GM06990 (cell line): ENCODE data around the gene ATAD2B.

Source experiments
- DNase-seq: peaks from one replicate; pipeline ENCODE4 v3.0.0-alpha.2; 2011; ENCODE audit not compliant: insufficient read length; ENCODE audit errors: extremely low read depth
- H3K27me3 ChIP-seq: replicated peaks from 2 replicates; pipeline ENCODE4 v1.6.0; 2011; ENCODE audit warnings: low read length; ENCODE audit not compliant: control insufficient read depth, insufficient read depth
- H3K36me3 ChIP-seq: 2 replicates; pipeline ENCODE4 v1.5.1; 2011; ENCODE audit warnings: low read length; ENCODE audit not compliant: control insufficient read depth, insufficient read depth
- H3K4me3 ChIP-seq: replicated peaks from 2 replicates; pipeline ENCODE4 v1.5.1; 2011; ENCODE audit warnings: low read depth, mild to moderate bottlenecking, control low read depth, low read length
- TF ChIP-seq, protein P1 (sequence below): IDR thresholded peaks from 2 replicates; pipeline ENCODE4 v1.5.1; 2011; ENCODE audit warnings: low read length, control low read depth, mild to moderate bottlenecking, inconsistent platforms; ENCODE audit not compliant: insufficient read depth, poor library complexity, severe bottlenecking

ATAD2B gene

DNA sequence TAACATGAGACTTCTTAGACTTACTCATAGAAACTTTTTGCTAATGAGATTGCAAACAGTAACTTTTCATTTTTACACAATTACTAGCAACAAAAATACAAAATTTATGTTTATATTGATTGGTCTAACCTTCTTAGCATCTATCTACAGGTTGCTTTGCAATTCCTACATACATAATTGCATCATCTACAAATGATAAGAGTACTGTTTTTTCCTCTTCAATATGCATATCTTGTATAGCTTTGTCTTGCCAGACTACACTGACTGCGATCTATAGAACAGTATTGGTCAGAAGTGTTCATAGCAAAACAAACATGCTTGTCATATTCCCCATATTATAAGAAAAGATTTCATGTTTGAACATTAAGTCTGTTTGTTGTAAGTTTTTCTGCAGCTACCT lies 87.9 kb downstream of the ATAD2B start:
- no peak overlapping the region for H3K4me3 ChIP-seq
- TF ChIP-seq, protein P1, sequence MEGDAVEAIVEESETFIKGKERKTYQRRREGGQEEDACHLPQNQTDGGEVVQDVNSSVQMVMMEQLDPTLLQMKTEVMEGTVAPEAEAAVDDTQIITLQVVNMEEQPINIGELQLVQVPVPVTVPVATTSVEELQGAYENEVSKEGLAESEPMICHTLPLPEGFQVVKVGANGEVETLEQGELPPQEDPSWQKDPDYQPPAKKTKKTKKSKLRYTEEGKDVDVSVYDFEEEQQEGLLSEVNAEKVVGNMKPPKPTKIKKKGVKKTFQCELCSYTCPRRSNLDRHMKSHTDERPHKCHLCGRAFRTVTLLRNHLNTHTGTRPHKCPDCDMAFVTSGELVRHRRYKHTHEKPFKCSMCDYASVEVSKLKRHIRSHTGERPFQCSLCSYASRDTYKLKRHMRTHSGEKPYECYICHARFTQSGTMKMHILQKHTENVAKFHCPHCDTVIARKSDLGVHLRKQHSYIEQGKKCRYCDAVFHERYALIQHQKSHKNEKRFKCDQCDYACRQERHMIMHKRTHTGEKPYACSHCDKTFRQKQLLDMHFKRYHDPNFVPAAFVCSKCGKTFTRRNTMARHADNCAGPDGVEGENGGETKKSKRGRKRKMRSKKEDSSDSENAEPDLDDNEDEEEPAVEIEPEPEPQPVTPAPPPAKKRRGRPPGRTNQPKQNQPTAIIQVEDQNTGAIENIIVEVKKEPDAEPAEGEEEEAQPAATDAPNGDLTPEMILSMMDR, result no peak
- no peak for DNase-seq
- peaks cover 9% of the 10 kb centered on the region for H3K36me3 ChIP-seq
- H3K27me3 ChIP-seq, result no peaks in the 10 kb centered on the region

DNA sequence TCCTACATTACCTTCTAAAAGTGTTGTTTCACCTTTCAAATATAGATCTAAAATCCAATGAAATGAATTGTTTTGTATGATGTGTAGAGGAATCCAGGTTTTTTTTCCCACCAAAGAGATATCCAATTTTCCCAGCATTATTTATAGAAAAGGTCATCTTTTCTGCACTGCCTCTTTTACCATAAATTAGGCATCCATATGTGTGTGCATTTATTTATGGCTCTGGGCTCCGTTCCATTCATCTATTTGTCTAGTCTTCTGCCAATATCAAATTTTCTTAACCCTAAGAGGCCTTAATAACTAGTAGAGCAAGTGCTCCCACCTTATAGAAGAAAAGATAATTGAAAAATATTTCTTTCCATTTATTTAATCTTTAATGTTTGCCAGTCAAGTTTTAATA lies 88.3 kb downstream of the ATAD2B start:
- TF ChIP-seq, protein P1, result no peak
- H3K4me3 ChIP-seq, result no peak overlapping the region
- no peak for DNase-seq
- H3K36me3 ChIP-seq, result peaks cover 9% of the 10 kb centered on the region
- H3K27me3 ChIP-seq, result no peaks in the 10 kb centered on the region

DNA sequence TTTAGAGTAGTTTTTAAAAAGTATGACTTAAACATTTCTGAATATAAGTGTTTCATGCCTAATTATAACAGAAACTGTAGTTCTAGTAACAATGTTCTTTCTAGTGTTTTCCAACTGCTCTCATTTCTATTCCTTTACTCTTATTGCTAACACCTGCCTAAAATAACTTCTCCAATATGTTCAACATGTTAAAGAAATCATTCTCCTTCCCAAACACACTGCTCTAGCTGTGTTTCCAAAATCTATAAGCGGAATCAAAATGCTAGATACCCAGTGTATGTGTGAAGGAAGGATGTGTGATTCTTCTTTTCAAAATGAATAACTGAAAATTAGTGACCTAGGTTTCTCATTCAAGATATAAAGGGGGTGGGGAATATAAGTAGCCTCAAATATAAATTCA lies 89.1 kb downstream of the ATAD2B start:
- Histone ChIP-seq H3K36me3 (peaks cover 9% of the 10 kb centered on the region), H3K27me3 (no peaks in the 10 kb centered on the region), H3K4me3 (no peak overlapping the region)
- TF ChIP-seq, protein P1, result no peak
- DNase-seq, result no peak

DNA sequence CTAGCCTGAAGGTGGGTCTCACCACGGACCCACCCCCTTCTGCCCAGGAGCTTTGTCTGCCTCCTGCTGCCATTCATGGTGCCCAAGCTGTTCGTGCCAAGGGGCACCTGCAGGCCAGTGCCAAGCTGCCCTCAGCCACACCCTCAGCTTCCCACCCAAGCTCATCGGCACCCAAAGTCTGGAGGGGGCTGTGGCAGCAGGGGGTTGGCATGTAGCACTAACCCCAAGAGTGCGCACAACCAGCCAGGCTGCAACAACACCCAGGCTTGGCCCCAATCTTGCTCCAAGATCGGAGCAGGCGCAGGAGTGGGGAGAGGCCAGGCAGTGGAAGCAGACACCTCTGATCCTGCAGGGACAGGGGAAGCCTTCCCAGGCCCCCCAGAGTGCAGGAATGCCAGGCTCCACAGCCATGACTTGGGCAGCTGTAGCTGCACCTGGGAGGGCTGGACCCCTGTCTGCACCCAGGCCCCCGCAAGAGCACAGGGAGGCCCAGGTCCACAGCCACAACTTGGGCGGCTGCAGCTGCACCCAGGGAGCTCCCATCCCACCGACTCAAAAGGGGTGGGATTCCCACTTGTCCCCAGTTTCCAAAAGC lies 89.9 kb downstream of the ATAD2B start:
- Histone ChIP-seq H3K27me3 (no peaks in the 10 kb centered on the region), H3K4me3 (no peak overlapping the region), H3K36me3 (peaks cover 9% of the 10 kb centered on the region)
- DNase-seq, result no peak
- TF ChIP-seq, protein P1, result no peak

DNA sequence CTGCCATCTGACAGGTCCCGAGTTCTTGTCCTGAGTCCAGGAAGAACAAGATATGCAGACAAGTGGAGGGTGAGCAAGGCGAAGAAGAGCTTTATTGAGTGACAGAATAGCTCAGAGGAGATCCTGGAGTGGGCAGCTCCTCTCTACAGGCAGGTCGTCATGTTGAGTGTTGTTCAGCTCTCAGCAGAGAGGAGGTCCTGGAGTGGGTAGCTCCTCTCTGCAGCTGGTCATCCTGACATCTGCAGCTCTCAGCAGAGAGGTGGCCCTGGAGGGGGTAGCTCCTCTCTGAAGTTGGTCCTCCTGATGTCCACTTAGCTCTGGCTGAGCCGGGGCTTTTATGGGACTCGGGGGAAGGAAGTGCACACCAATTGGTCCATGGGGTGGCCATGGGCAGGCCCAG lies 90.4 kb downstream of the ATAD2B start:
- TF ChIP-seq, protein P1, result no peak
- H3K4me3 ChIP-seq, result no peak overlapping the region
- no peaks in the 10 kb centered on the region for H3K27me3 ChIP-seq
- no peak for DNase-seq
- H3K36me3 ChIP-seq, result peaks cover 9% of the 10 kb centered on the region

DNA sequence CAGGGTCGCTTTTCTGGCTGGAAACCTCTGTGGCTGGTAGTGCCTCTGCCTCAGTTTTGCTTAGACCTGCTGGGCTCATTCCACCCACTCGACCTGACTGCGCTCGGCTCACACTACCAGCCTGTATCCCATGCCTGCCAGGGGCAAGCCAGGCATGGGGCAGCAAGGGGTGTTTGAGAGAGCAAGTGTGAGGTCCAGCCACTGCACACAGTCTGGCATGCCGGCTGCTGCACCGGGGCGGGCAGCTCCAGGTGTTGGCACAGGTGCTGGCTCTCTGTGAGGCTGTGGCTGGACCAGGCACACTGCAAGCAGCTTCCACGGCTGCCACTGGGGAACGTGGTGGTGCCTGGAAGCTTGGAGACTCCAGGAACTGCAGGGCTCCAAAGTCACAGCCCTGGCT lies 90.9 kb downstream of the ATAD2B start:
- H3K27me3 ChIP-seq, result no peaks in the 10 kb centered on the region
- DNase-seq, result no peak
- peaks cover 9% of the 10 kb centered on the region for H3K36me3 ChIP-seq
- no peak overlapping the region for H3K4me3 ChIP-seq
- TF ChIP-seq, protein P1, result no peak
